H1 (cell line): ENCODE data around the gene SPTAN1. TPM values are rescaled to one million over a fixed set of nuclear protein-coding genes. Genes with fewer than 3 reads are reported as not detected.

Experiments used
- CTCF ChIA-PET: fragments of 300-600 bp; sonication (Branson Sonifier 250); formaldehyde crosslinking; loops from one replicate; lab custom pipeline; 2021; ENCODE audit not compliant: partially characterized antibody; lab: Charles Lee
- POLR2A ChIA-PET: fragments of 300-600 bp; sonication (Branson Sonifier 250); formaldehyde crosslinking; loops from one replicate; lab custom pipeline; 2021; ENCODE audit warnings: inconsistent platforms; ENCODE audit not compliant: partially characterized antibody; lab: Charles Lee
- DNase-seq, 2 experiments: peaks; one replicate each; pipeline versions ENCODE4 v3.0.0 to v3.0.0-alpha.2; 2010 to 2022; ENCODE audit warnings: low spot score in 2 of 2, low read depth in 1 of 2, mixed read lengths in 1 of 2
- FAIRE-seq: peaks from 2 replicates; lab custom pipeline; 2011; peaks lifted over from hg19 to GRCh38; lab: Jason Lieb, UNC
- H2AFZ ChIP-seq: 2 replicates; pipeline ENCODE4 v1.8.1; 2012; ENCODE audit warnings: low read length, inconsistent platforms
- H2AK5ac ChIP-seq: 2 replicates; pipeline ENCODE4 v1.6.1; 2013; ENCODE audit warnings: low read depth, low read length
- H2BK120ac ChIP-seq: replicated peaks from 2 replicates; pipeline ENCODE3; 2013; ENCODE audit warnings: low read depth, low read length, inconsistent platforms
- H2BK12ac ChIP-seq: 2 replicates; pipeline ENCODE4 v1.6.1; 2013; ENCODE audit warnings: low read depth, low read length
- H2BK15ac ChIP-seq: 2 replicates; pipeline ENCODE4 v1.6.1; 2013; ENCODE audit warnings: low read length
- H2BK20ac ChIP-seq: 2 replicates; pipeline ENCODE4 v1.6.1; 2013; ENCODE audit warnings: low read length
- H2BK5ac ChIP-seq: 2 replicates; pipeline ENCODE4 v1.6.1; 2013; ENCODE audit warnings: low read depth, low read length
- H3K14ac ChIP-seq: 2 replicates; pipeline ENCODE4 v1.6.1; 2013; ENCODE audit warnings: inconsistent platforms; ENCODE audit not compliant: insufficient read length
- H3K18ac ChIP-seq: 2 replicates; pipeline ENCODE4 v1.6.1; 2013; ENCODE audit warnings: low read length; ENCODE audit errors: extremely low read depth
- H3K23ac ChIP-seq: 2 replicates; pipeline ENCODE4 v1.6.1; 2013; ENCODE audit warnings: inconsistent platforms; ENCODE audit not compliant: insufficient read length
- H3K23me2 ChIP-seq: 2 replicates; pipeline ENCODE4 v1.6.1; 2013; ENCODE audit warnings: low read depth, low read length
- H3K27ac ChIP-seq: 2 replicates; pipeline ENCODE4 v1.6.1; 2011; ENCODE audit warnings: low read depth, low read length, inconsistent platforms
- H3K27me3 ChIP-seq, 4 experiments: replicated peaks in 1 of 4; 1 replicate in 1 of 4; 2 replicates in 3 of 4; pipeline versions ENCODE4 v1.6.1 to v1.8.1; 2011 to 2013; ENCODE audit warnings: low read length in 3 of 4, mild to moderate bottlenecking in 3 of 4, inconsistent platforms in 2 of 4, mixed read lengths in 2 of 4, moderate library complexity in 1 of 4; ENCODE audit not compliant: control insufficient read depth in 3 of 4, insufficient read depth in 3 of 4; ENCODE audit errors: extremely low read depth in 1 of 4
- H3K36me3 ChIP-seq, 4 experiments: 2 replicates each; pipeline versions ENCODE4 v1.6.1 to v1.8.1; 2011 to 2013; ENCODE audit warnings: mild to moderate bottlenecking in 4 of 4, low read length in 3 of 4, moderate library complexity in 2 of 4, control low read depth in 1 of 4, inconsistent platforms in 1 of 4; ENCODE audit not compliant: insufficient read depth in 4 of 4, control insufficient read depth in 2 of 4
- H3K4ac ChIP-seq: replicated peaks from 2 replicates; pipeline ENCODE3; 2013; ENCODE audit warnings: low read length, low read depth, mixed read lengths, inconsistent platforms; ENCODE audit not compliant: insufficient read length
- H3K4me1 ChIP-seq, 4 experiments: replicated peaks in 1 of 4; 1 replicate in 1 of 4; 2 replicates in 3 of 4; pipeline versions ENCODE4 v1.6.1 to v1.8.1; 2011 to 2013; ENCODE audit warnings: low read length in 3 of 4, inconsistent platforms in 2 of 4, mixed read lengths in 1 of 4; ENCODE audit not compliant: insufficient read depth in 4 of 4, control insufficient read depth in 3 of 4
- H3K4me2 ChIP-seq, 2 experiments: 2 replicates each; pipeline versions ENCODE4 v1.6.1 to v1.8.1; 2011 to 2013; ENCODE audit warnings: low read depth in 2 of 2, low read length in 2 of 2, control low read depth in 1 of 2, inconsistent platforms in 1 of 2, mild to moderate bottlenecking in 1 of 2; ENCODE audit not compliant: insufficient read depth in 1 of 2
- H3K4me3 ChIP-seq, 4 experiments: fragments of 200-600, 300-600 bp in 1 of 4; sonication (generic), shearing (Covaris generic), sonication (Bioruptor Twin) in 1 of 4; 2 replicates each; pipeline versions ENCODE4 v1.5.1 to v1.8.1; 2011 to 2016; ENCODE audit warnings: low read length in 4 of 4, low read depth in 3 of 4, control low read depth in 2 of 4, inconsistent platforms in 2 of 4, mild to moderate bottlenecking in 2 of 4, mixed read lengths in 1 of 4, moderate library complexity in 1 of 4; ENCODE audit not compliant: insufficient read depth in 2 of 4; ENCODE audit errors: extremely low read depth in 1 of 4
- H3K56ac ChIP-seq: replicated peaks from 2 replicates; pipeline ENCODE3; 2013; ENCODE audit warnings: low read depth, mild to moderate bottlenecking, mixed read lengths, low read length, inconsistent platforms; ENCODE audit not compliant: insufficient read length
- H3K79me1 ChIP-seq: 2 replicates; pipeline ENCODE4 v1.6.1; 2013; ENCODE audit warnings: low read depth, low read length, control low read depth
- H3K79me2 ChIP-seq, 2 experiments: 2 replicates each; pipeline versions ENCODE4 v1.6.1 to v1.8.1; 2012 to 2013; ENCODE audit warnings: low read length in 2 of 2, mild to moderate bottlenecking in 2 of 2, inconsistent platforms in 1 of 2; ENCODE audit not compliant: insufficient read depth in 2 of 2, control insufficient read depth in 1 of 2
- H3K9ac ChIP-seq, 4 experiments: replicated peaks in 1 of 4; 1 replicate in 1 of 4; 2 replicates in 3 of 4; pipeline versions ENCODE4 v1.6.1 to v1.8.1; 2011 to 2013; ENCODE audit warnings: low read depth in 3 of 4, low read length in 3 of 4, control low read depth in 2 of 4, mild to moderate bottlenecking in 2 of 4, moderate library complexity in 2 of 4, inconsistent platforms in 1 of 4; ENCODE audit errors: extremely low read depth in 1 of 4
- H3K9me3 ChIP-seq, 2 experiments: 2 replicates each; pipeline versions ENCODE4 v1.6.1 to v1.8.1; 2012 to 2013; ENCODE audit warnings: mild to moderate bottlenecking in 2 of 2, moderate library complexity in 2 of 2, control low read depth in 1 of 2, inconsistent platforms in 1 of 2, low read depth in 1 of 2, low read length in 1 of 2, mixed read lengths in 1 of 2; ENCODE audit not compliant: insufficient read depth in 2 of 2
- H4K20me1 ChIP-seq, 2 experiments: replicated peaks in 1 of 2; 2 replicates each; pipeline versions ENCODE3 to v1.8.1; 2011 to 2013; ENCODE audit warnings: inconsistent platforms in 2 of 2, low read length in 2 of 2, mild to moderate bottlenecking in 1 of 2; ENCODE audit not compliant: insufficient read depth in 2 of 2, control insufficient read depth in 1 of 2
- H4K5ac ChIP-seq: 2 replicates; pipeline ENCODE4 v1.6.1; 2013; ENCODE audit warnings: low read length, low read depth, mixed read lengths, inconsistent platforms; ENCODE audit not compliant: insufficient read length
- H4K8ac ChIP-seq: 2 replicates; pipeline ENCODE4 v1.8.0; 2013; ENCODE audit warnings: mild to moderate bottlenecking, moderate library complexity, low read length, inconsistent platforms; ENCODE audit not compliant: insufficient read depth; ENCODE audit errors: extremely low read depth
- H4K91ac ChIP-seq: replicated peaks from 2 replicates; pipeline ENCODE3; 2013; ENCODE audit warnings: low read length, mixed read lengths, inconsistent platforms; ENCODE audit not compliant: insufficient read length
- WGBS, 2 experiments: shearing (Covaris generic) in 1 of 2; methylation state at CpG; one replicate each; pipeline versions ENCODE4 v1.1.6 to v1.1.7; 2013 to 2015; ENCODE audit warnings: low lambda C conversion rate in 2 of 2, mixed read lengths in 2 of 2, inconsistent platforms in 1 of 2, low coverage in 1 of 2, missing lambda C conversion rate in 1 of 2; ENCODE audit not compliant: insufficient replicate concordance in 2 of 2, insufficient coverage in 1 of 2, insufficient read length in 1 of 2; ENCODE audit errors: extremely low coverage in 1 of 2, missing lambda C conversion rate in 1 of 2; 5-methylcytosine and 5-hydroxymethylcytosine counted together
- polyA plus RNA-seq, 7 experiments: library from polyadenylated mRNA; depleted of rRNA in 3 of 7; stranded (reverse) in 5 of 7; unstranded in 2 of 7; fragments of >200 nt in 5 of 7; fragments of 200-250 nt in 2 of 7; gene quantifications; 1 replicate in 5 of 7; 2 replicates in 1 of 7; 4 replicates in 1 of 7; pipeline versions ENCODE4 v1.2.1 to v1.2.3, GENCODE V29; 2011 to 2013; ENCODE audit warnings: missing spikeins in 2 of 7, mixed read lengths in 2 of 7
- total RNA-seq: library from RNA; stranded (reverse); fragmentation: NEBNext Ultra II Directional; extraction: Animal tissue kit (Norgen Biotek cat#: 25700); gene quantifications from 2 replicates; pipeline ENCODE4 v1.2.1, GENCODE V29; 2021

The SPTAN1 gene
- total and polyA plus RNA-seq, 2 of the 8 experiments (the other 6 are each of a cell fraction or from before 2014, with no cell fraction given), result 182 to 216 TPM

- FAIRE-seq (no peak), DNase-seq (no peak)
- Histone ChIP-seq H3K79me2 (no peaks in the 10 kb centered on the region), H4K20me1 (peaks cover 0 to 2% of the 10 kb centered on the region in 2 experiments), H3K56ac (no peak overlapping the region), H3K4ac (no peak overlapping the region), H2AK5ac (no peak overlapping the region), H3K4me3 (no peak overlapping the region), H4K91ac (no peak overlapping the region), H4K8ac (no peak overlapping the region), H2BK120ac (no peak overlapping the region), H2BK20ac (no peak overlapping the region), H3K9me3 (no peaks in the 10 kb centered on the region), H3K36me3 (peaks cover 2 to 15% (median 7%) of the 10 kb centered on the region in 4 experiments; a peak in 5 of 8 replicates), H3K9ac (no peak overlapping the region), H2BK5ac (no peak overlapping the region), H2BK15ac (no peak overlapping the region), H3K14ac (no peak overlapping the region), H3K23ac (no peak overlapping the region), H3K79me1 (no peaks in the 10 kb centered on the region), H3K27me3 (no peaks in the 10 kb centered on the region), H4K5ac (no peak overlapping the region), H2BK12ac (no peak overlapping the region), H3K18ac (no peak overlapping the region), H3K23me2 (no peaks in the 10 kb centered on the region), H3K4me1 (no peaks in the 10 kb centered on the region; a peak in 1 of 7 replicates), H2AFZ (no peak overlapping the region), H3K27ac (no peak overlapping the region), H3K4me2 (no peak overlapping the region)
- CTCF ChIA-PET, result interaction anchor here (1.0 kb wide), 1 partner anchor 42 kb away, joined by 3 read pairs; no protein-coding TSS in a partner anchor
- 84% methylated on average over 2 of the region's 2 CpGs; no CpG with 5 or more reads in 1 of the 2 experiments for WGBS, 2 experiments
- POLR2A ChIA-PET, result interaction anchor here (1.3 kb wide), 1 partner anchor 26 kb away, joined by 4 read pairs; the partner anchor contains the start of gene SPTAN1
Measured at GRCh38 chr9:128526720-128527119, 25.7 kb upstream of the SPTAN1 start.
